SK-N-SH (cell line): ENCODE measurements around the gene BORCS5. TPM values are rescaled to one million over a fixed set of nuclear protein-coding genes. Genes with fewer than 3 reads are reported as not detected.

Source experiments
- CTCF ChIA-PET: fragments of 300-600, 350-600 bp; formaldehyde crosslinking; extraction: SDS; loops from one replicate; lab custom pipeline; 2021; lab: Yijun Ruan, JAX
- POLR2A ChIA-PET: fragments of 350-600 bp; sonication (Branson Sonifier 250); formaldehyde crosslinking; extraction: SDS; loops from one replicate; lab custom pipeline; 2020; ENCODE audit warnings: antibody characterized with exemption, inconsistent platforms; lab: Yijun Ruan, JAX
- DNase-seq: peaks from one replicate; pipeline ENCODE4 v3.0.0; 2012
- H2AFZ ChIP-seq: fragments of 200-600 bp; sonication (generic); 2 replicates; pipeline ENCODE4 v1.8.1; 2016; ENCODE audit warnings: antibody characterized with exemption, mild to moderate bottlenecking, low read depth
- H3F3A ChIP-seq: fragments of 200-600 bp; sonication (generic); replicated peaks from 2 replicates; pipeline ENCODE3; 2016; ENCODE audit warnings: antibody characterized with exemption, mild to moderate bottlenecking; ENCODE audit not compliant: insufficient read depth
- H3K27ac ChIP-seq, 2 experiments: fragments of 200-500 bp in 1 of 2; fragments of 200-600 bp in 1 of 2; sonication (Bioruptor generic) in 1 of 2; sonication (generic), shearing (Covaris generic) in 1 of 2; 2 replicates each; pipeline versions ENCODE4 v1.5.1 to v1.6.1; 2014 to 2016; ENCODE audit warnings: low read depth in 2 of 2, inconsistent platforms in 1 of 2, low read length in 1 of 2, mild to moderate bottlenecking in 1 of 2, mixed read lengths in 1 of 2
- H3K27me3 ChIP-seq: fragments of 200-600 bp; sonication (generic), shearing (Covaris generic); 2 replicates; pipeline ENCODE4 v1.6.1; 2016; ENCODE audit warnings: mixed run types; ENCODE audit not compliant: insufficient read depth
- H3K36me3 ChIP-seq, 2 experiments: fragments of 200-500 bp in 1 of 2; fragments of 200-600 bp in 1 of 2; sonication (Bioruptor generic) in 1 of 2; sonication (generic) in 1 of 2; replicated peaks in 1 of 2; 2 replicates each; pipeline versions ENCODE3 to v1.5.1; 2014 to 2016; ENCODE audit warnings: low read length in 1 of 2, mild to moderate bottlenecking in 1 of 2; ENCODE audit not compliant: insufficient read depth in 2 of 2, control insufficient read depth in 1 of 2
- H3K4me1 ChIP-seq, 2 experiments: fragments of 200-500 bp in 1 of 2; fragments of 200-600 bp in 1 of 2; sonication (Bioruptor generic) in 1 of 2; sonication (generic), shearing (Covaris generic) in 1 of 2; 2 replicates each; pipeline versions ENCODE4 v1.5.1 to v1.6.1; 2014 to 2016; ENCODE audit warnings: low read depth in 1 of 2, low read length in 1 of 2, mixed run types in 1 of 2; ENCODE audit not compliant: insufficient read depth in 2 of 2, control insufficient read depth in 1 of 2
- H3K4me2 ChIP-seq: fragments of 200-600 bp; sonication (generic), shearing (Covaris generic); 2 replicates; pipeline ENCODE4 v1.6.1; 2017; ENCODE audit warnings: mixed run types
- H3K4me3 ChIP-seq, 2 experiments: fragments of 200-500 bp in 1 of 2; fragments of 200-600 bp in 1 of 2; sonication (Bioruptor generic) in 1 of 2; sonication (generic), shearing (Covaris generic) in 1 of 2; 2 replicates each; pipeline versions ENCODE4 v1.5.1 to v1.8.1; 2014 to 2016; ENCODE audit warnings: low read depth in 2 of 2, inconsistent platforms in 1 of 2, low read length in 1 of 2, mild to moderate bottlenecking in 1 of 2, mixed read lengths in 1 of 2, moderate library complexity in 1 of 2
- H3K79me2 ChIP-seq: fragments of 200-600 bp; sonication (generic); 2 replicates; pipeline ENCODE4 v1.8.1; 2017; ENCODE audit warnings: mild to moderate bottlenecking; ENCODE audit not compliant: insufficient read depth
- H3K9ac ChIP-seq: fragments of 200-600 bp; sonication (generic); 2 replicates; pipeline ENCODE4 v1.6.1; 2017; ENCODE audit warnings: mixed run types
- H3K9me2 ChIP-seq: fragments of 200-600 bp; sonication (generic); 2 replicates; pipeline ENCODE4 v1.6.1; 2017; ENCODE audit warnings: mixed run types
- H3K9me3 ChIP-seq: fragments of 200-600 bp; sonication (generic); 2 replicates; pipeline ENCODE4 v1.6.1; 2017; ENCODE audit warnings: mixed run types, mild to moderate bottlenecking, moderate library complexity
- H4K20me1 ChIP-seq: fragments of 200-600 bp; sonication (generic); 2 replicates; pipeline ENCODE4 v1.6.1; 2017; ENCODE audit warnings: mild to moderate bottlenecking, mixed run types; ENCODE audit not compliant: insufficient read depth
- CHD2 ChIP-seq: fragments of 150-350 bp; IDR thresholded peaks from 2 replicates; pipeline ENCODE4 v1.6.1; 2018; ENCODE audit warnings: low read length; ENCODE audit not compliant: partially characterized antibody
- ELF1 ChIP-seq: IDR thresholded peaks from 2 replicates; pipeline ENCODE4 v1.4.0; 2012
- FOSL2 ChIP-seq: IDR thresholded peaks from 2 replicates; pipeline ENCODE4 v1.4.0; 2012; ENCODE audit warnings: low read depth, mild to moderate bottlenecking, moderate library complexity, borderline replicate concordance
- FOXM1 ChIP-seq: IDR thresholded peaks from 2 replicates; pipeline ENCODE4 v1.4.0; 2012; ENCODE audit warnings: low read depth, mild to moderate bottlenecking
- GABPA ChIP-seq: IDR thresholded peaks from 2 replicates; pipeline ENCODE4 v1.4.0; 2012; ENCODE audit warnings: low read depth, mild to moderate bottlenecking
- GATA2 ChIP-seq: sonication (generic); formaldehyde crosslinking; IDR thresholded peaks from 2 replicates; pipeline ENCODE4 v1.5.0; 2020; ENCODE audit warnings: mild to moderate bottlenecking, missing genetic modification reagents
- JUND ChIP-seq: IDR thresholded peaks from 2 replicates; pipeline ENCODE4 v1.4.0; 2012
- MAX ChIP-seq: IDR thresholded peaks from 2 replicates; pipeline ENCODE4 v1.4.0; 2012; ENCODE audit warnings: low read depth
- MEF2A ChIP-seq: IDR thresholded peaks from 2 replicates; pipeline ENCODE4 v1.4.0; 2012; ENCODE audit warnings: low read depth, borderline replicate concordance
- NFIC ChIP-seq: IDR thresholded peaks from 2 replicates; pipeline ENCODE4 v1.4.0; 2012; ENCODE audit warnings: borderline replicate concordance
- NRF1 ChIP-seq: IDR thresholded peaks from 2 replicates; pipeline ENCODE4 v1.6.1; 2012; ENCODE audit warnings: low read depth, mild to moderate bottlenecking, low read length
- POLR2AphosphoS5 ChIP-seq: IDR thresholded peaks from 2 replicates; pipeline ENCODE4 v1.6.1; 2012; ENCODE audit warnings: low read depth, low read length
- REST ChIP-seq: IDR thresholded peaks from 2 replicates; pipeline ENCODE4 v1.6.1; 2012; ENCODE audit warnings: mild to moderate bottlenecking, low read depth, low read length, moderate library complexity
- RFX5 ChIP-seq: IDR thresholded peaks from 2 replicates; pipeline ENCODE4 v1.6.1; 2012; ENCODE audit warnings: mild to moderate bottlenecking, improper control_type of control experiment, low read length
- TAF1 ChIP-seq: IDR thresholded peaks from 2 replicates; pipeline ENCODE4 v1.6.1; 2012; ENCODE audit warnings: low read depth, mild to moderate bottlenecking, low read length, moderate library complexity, borderline replicate concordance
- TCF12 ChIP-seq: IDR thresholded peaks from 2 replicates; pipeline ENCODE4 v1.4.0; 2012
- TEAD4 ChIP-seq: IDR thresholded peaks from 2 replicates; pipeline ENCODE4 v1.4.0; 2012; ENCODE audit warnings: mild to moderate bottlenecking, borderline replicate concordance; ENCODE audit not compliant: insufficient read depth
- USF1 ChIP-seq: IDR thresholded peaks from 2 replicates; pipeline ENCODE4 v1.4.0; 2012; ENCODE audit warnings: low read depth, borderline replicate concordance
- USF2 ChIP-seq: fragments of 150-350 bp; IDR thresholded peaks from 2 replicates; pipeline ENCODE4 v1.6.1; 2017; ENCODE audit warnings: antibody characterized with exemption, low read length, low read depth, borderline replicate concordance
- YY1 ChIP-seq: IDR thresholded peaks from 2 replicates; pipeline ENCODE4 v1.4.0; 2012; ENCODE audit warnings: low read depth, mild to moderate bottlenecking
- WGBS: methylation state at CpG from one replicate; pipeline ENCODE4 v1.1.6; 2017; ENCODE audit warnings: low lambda C conversion rate; 5-methylcytosine and 5-hydroxymethylcytosine counted together
- polyA plus RNA-seq, 3 experiments: library from polyadenylated mRNA; depleted of rRNA; stranded (reverse); fragments of >200 nt; gene quantifications; 2 replicates each; pipeline ENCODE4 v1.2.3, GENCODE V29; 2012

The BORCS5 gene
- polyA plus RNA-seq, 1 of the 3 experiments (the other 2 are of a cell fraction) = 16.3 TPM

GRCh38 chr12:12349711-12350665, 6.9 kb upstream of the BORCS5 start, which contains the start of gene MANSC1 (continued):
- no peak for TF ChIP-seq REST
- TF ChIP-seq FOXM1 = no peak
- TF ChIP-seq JUND = no peak
- no peak for TF ChIP-seq TCF12
- no peak for TF ChIP-seq YY1
- TF ChIP-seq MAX = peak; percentile 69; the same call in 1 of the 2 replicates
- TF ChIP-seq ELF1 = peak; percentile 64
- TF ChIP-seq TAF1 = 0 out of 2 replicates have a peak, but pooled peaks have one; percentile 29
- TF ChIP-seq CHD2 = peak; percentile 62
- 0 out of 2 replicates have a peak, but pooled peaks have one; percentile 41 for TF ChIP-seq POLR2AphosphoS5
- no peak for TF ChIP-seq RFX5

GRCh38 chr12:12350868-12351463, 5.9 kb upstream of the BORCS5 start:
- H3K9me2 ChIP-seq = no peaks in the 10 kb centered on the region
- H3K4me1 ChIP-seq = peaks cover 0 to 7% of the 10 kb centered on the region in 2 experiments; a peak in 2 of 4 replicates
- H3K79me2 ChIP-seq = no peaks in the 10 kb centered on the region
- H4K20me1 ChIP-seq = no peaks in the 10 kb centered on the region
- WGBS = 97% methylated on average over 3 of the region's 3 CpGs
- CTCF ChIA-PET = interaction anchor here (1.0 to 2.1 kb wide), 8 partner anchors 13 to 386 kb away, joined by 3 to 18 read pairs (median 4); no protein-coding TSS in a partner anchor
- DNase-seq = no peak
- H3K36me3 ChIP-seq = no peaks in the 10 kb centered on the region
- no peak overlapping the region for H3K9ac ChIP-seq
- peak overlapping the region in 1 of 2 experiments; percentile 78; a peak in 2 of 4 replicates for H3K4me3 ChIP-seq
- H3K27me3 ChIP-seq = no peaks in the 10 kb centered on the region
- H3K9me3 ChIP-seq = no peaks in the 10 kb centered on the region
- no peak overlapping the region; the same call in 1 of the 2 replicates for H3K4me2 ChIP-seq
- TF ChIP-seq GABPA (no peak), USF2 (no peak), NRF1 (no peak), GATA2 (CRISPR knock-in tag) (no peak), MEF2A (no peak), NFIC (no peak), FOSL2 (no peak), USF1 (no peak), TEAD4 (no peak), MAX (no peak), CHD2 (no peak)
- peaks cover 17% of the 10 kb centered on the region for H3F3A ChIP-seq
- peak overlapping the region in 1 of 2 experiments; percentile 86; a peak in 1 of 4 replicates for H3K27ac ChIP-seq
- POLR2A ChIA-PET = no interaction called here
- H2AFZ ChIP-seq = peak overlapping the region; percentile 96; the same call in 1 of the 2 replicates
